ENCODE measurements around the gene ZFYVE26.
A peak's percentile ranks its signal among the peaks of the same experiment; 100 is the strongest.
"Not testable (repeated sequence)": the region's sequence is repeated elsewhere in the genome, so short reads cannot be mapped to it uniquely, and the experiment has no call there.

ZFYVE26 gene

DNA sequence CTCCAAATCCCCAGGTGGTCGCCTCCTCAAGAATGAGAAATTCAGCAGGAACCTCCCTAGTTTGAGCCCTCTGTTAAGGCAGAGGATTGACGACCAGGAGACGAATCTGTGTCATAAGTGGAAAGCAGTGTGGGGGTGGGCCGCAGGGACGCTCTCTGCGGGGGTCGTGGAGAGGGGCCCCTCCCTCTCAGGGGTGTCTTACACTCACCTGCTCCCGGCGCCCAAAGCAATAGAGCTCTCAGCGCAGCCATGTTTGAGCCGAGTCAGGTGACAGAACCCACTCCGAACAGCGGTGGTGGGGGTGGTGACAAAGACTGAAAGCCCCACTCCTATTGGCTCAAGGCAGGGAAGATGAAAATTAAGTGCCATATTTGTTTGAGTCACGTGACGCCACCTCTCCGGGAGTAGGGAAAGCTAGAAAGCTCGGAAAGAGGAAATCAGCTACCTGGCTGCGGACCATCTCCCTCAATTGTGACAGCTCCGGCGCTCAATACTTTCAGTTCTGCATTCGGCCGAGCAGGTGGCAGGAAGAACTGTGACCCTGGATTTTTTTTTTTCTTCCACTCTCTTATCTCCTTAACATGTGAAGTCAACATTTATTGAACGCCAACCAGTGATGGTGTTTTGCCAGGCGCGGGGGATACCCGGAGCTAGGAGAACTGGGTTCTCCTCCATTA is at the start of gene ZFYVE26:
TSS of gene ZFYVE26 (minus strand) at position 265 of the 677 bp plus-strand sequence. CDS start 627 bp downstream, outside the sequence.
- DNase-seq: peak; percentile 96

DNA sequence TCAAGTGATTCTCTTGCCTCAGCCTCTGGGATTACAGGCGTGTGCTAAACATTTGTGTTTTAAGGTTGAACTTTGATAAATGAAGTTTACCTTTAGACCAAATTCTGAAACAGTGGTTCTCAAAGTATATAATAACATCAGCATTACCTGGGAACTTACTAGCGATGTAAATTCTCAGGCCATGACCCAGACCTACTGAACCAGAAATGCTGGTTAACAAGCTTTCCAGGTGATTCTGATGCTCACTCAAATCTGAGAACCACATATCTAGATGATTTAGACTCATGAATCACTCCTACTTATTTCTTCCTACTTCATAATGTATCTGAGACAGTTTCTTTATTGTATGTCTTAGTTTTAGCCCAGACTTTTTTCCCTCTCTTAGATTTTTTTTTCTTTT is 46.8 kb upstream of the ZFYVE26 start:
- DNase-seq: no peak

DNA sequence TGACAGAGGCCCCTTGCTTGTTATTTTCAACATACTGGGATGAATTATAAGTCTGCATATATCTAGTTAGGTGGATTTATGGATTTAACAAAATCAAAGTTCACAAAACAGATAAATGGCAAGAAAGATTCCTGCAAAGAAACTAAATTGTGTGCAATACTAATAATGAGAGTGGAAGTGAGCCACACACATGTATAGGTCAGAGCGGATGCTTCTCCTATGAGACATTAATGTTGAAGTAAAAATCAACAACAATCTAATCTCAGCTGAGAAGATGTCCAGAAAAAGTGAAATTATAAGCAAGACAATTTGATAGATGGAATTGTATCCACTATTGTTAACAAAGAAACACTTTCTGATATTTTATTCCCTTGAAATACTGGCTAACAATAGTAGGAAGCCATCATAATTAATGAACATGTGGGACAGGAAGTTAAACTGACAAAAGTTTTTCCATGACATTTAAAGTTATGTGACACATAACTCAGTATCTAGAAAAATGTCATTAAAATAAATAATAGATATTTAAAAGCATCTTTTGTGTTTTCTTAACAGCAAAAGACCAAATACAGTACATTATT is 42.9 kb upstream of the ZFYVE26 start:
- DNase-seq: no peak

DNA sequence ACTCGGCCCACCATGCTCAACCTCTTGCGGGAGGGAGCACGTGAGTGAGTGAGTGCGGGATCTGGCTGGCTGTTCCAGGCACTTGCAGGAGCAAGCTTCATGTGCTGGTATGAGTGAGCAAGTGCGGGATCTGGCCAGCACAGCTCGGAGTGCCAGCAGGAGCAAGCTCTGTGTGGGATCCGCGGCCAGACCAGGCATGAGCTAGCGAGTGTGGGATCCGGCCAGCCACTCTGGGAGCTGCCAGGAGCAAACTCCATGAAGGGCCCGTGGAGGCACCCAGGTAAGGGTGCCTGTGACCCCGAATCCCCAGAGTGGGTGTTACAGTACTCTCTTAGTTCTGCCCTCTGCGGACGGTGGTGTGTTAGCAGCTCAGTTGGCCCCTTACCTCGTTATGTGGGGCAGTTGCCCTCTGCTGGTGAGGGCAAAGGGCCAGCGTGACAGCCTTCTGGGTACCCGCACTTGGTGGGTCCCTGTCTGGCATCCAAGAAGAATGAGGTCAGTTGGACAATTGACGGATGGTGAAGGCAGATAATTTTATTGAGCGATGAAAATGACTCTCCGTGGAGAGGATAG is 41.5 kb upstream of the ZFYVE26 start:
- DNase-seq: no peak

DNA sequence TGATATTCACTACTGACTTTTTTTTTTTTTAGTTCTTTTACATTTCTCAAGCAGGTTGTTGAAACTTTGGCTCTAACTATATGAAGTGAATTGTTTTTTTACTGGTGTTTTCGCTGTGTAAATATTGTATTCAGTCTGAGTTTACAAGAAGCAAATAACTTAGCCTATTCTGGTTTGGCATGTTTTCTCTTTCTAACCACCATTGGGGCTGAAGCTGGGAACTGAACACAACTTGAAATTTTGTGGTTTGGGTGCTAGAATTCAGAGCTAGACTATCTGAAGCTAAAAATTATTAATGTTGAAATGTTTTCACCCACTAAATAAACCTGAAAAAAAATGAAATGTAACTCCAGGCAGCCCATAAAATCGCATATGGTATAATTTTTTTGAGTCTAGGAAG is 40.4 kb upstream of the ZFYVE26 start:
- peak; percentile 57 for DNase-seq

DNA sequence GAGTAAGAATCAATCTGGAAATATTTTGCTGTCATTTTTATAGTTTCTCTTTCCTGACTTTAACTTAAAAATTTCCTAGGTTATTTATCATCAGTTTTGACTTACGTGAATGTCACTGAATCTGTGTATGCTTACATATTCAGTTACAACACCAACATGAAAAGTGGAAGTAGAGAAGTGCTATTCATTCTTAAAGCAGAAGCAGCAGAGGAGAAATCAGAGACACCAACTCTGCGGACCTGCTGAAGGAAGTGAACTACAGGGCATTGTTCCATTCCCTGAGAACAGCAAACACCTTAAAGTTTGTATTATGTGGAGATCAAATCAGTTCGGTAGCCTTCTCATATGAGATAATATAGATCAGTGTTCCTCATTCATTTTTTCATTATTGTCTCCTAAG is 37.3 kb upstream of the ZFYVE26 start:
- DNase-seq: no peak

DNA sequence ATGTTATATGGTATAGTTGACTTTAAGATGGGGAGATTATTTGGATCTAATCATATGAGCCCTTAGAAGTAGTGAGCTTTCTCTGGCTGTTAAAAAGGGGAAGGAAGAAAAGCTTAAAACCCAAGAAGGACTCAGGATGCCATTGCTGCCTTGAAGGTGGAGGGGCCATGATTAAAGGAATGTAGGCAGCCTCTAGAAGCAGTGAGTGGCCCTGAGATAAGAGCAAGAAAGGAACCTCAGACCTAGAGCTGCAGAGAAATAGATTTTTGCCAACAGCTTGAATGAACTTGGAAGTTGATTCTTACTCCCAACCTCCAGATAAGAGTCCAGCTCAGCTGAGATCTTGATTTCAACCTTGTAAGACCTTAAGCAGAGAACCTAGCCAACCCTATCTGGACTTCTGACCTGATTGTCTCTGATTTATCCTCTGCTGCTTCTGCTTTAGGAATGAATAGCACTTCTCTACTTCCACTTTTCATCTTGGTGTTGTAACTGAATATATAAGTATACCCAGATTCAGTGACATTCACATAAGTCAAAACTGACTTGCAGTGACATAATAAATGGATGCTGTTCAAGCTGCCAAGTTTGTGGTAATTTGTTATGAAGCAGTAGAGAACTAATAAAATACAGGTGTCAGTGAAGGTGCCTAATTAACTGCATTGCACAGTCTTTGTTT is 36.7 kb upstream of the ZFYVE26 start:
- no peak for DNase-seq

DNA sequence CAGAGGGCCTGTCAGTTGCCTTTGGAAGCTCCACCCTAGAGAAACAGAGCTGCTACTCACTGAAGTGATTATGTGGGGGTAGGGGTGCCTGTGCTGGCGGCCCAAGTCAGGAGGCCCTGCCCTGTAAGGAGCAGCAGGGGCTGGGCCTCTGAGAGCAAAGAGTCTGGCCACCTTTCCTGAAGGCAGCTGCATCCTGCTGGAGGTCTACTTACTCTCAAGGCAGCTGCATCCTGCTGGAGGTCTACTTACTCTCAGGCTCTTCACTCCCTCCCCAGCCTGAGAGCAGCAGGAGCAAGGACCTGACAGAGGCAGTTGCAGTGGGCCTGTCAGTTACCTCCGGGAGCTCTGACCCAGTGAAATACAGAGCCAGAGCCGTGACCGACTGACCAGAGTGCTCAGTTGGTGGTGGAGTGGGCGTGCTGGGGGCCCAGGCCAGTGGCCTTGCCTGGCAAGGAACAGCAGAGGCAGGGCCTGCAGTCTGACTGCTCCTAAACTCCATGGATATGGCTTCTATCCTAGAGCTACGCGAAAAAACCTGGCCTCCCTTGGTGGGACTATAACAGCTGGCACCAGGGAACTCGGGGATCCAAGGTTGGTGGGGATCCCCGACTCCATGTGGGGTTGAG is 35.5 kb upstream of the ZFYVE26 start:
- no peak for DNase-seq

DNA sequence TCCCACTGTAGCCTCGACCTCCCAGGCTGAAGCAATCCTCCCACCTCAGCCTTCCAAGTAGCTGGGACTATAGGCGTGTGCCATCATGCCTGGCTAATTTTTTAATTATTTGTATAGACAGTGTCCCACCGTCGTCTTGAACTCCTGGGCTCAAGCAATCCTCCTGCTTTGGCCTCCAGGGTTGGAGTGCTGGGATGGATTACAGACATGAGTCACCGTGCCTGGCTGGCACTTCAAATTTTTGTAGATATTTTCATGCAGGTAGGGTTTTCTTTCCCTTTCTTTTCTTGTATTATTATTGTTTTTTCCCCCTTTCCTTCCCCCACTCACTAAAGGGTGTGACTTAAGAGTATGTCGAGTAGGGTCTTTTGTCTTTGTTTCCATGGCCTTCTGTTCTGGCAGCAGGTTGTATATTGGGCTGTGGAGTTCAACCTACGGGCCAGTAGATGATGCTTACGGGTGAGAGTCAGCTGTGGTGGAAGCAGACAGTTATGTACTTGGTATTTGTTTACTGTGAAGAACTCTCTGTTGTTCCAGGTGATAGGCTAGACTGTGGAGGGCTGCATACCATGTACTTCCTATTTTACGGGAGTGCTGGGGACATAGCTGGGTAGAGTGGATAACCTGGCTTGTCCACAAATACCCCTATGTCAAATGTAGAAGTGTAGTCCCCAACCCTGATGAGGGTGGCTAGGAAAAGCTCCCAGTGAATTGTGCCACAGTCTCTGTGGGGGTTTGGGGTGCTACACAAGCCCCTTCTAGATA is 33.9 kb upstream of the ZFYVE26 start:
- no peak for DNase-seq

DNA sequence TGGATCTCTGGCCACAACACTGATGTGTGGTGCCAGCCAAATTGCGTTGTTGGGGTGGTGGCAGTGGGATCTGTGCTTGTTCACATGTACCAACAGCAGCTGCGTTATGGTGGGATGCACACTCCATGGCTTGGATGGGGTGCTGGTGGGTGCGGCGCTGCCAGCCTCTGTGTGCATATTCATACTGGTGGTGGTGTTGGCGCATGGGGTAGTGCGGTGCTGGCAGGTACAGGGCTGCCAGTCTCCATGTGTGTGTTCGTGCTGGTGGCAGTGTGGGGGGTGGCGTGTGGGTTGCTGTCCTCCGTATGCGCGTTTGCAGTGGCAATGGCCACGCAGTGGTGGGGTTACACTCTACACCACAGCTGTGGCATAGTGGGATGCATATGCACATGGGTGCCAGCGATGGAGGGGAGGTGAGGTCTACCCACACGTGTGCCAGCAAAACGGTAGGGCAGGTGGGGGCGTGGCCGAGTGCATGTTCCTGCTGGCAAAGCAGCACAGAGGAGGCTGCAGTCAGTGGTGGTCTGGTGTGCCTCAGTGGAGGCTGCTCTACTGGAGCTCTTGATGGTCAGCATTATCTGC is 29.7 kb upstream of the ZFYVE26 start:
- no peak for DNase-seq

DNA sequence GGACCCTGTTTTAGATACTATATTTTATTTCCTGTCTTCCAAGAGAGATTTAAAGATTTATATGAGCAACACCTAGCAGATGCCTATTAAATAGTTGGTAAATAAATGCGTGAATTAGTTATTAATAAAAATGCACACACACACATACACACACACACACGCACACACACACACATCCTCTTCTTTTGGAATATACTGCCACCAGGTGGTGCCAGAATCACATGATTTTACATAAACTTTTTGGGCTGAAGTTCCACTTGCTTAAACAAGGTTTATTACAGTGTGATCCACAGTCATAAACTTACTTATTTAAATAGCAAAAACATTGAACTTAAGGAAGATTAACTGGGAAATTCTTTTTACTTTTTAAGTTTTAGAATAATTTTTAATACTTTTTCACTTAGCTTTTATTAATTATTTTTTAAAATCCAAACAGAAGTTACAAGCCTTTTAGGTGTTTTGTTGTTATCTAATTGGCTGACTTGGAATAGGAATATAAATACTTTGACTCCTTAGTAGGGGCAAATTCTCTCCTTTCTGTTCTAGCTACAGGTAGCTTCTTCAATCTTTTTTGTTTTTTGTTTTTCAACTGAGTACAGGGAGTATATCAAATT is 20.7 kb upstream of the ZFYVE26 start:
- DNase-seq: peak; percentile 81

DNA sequence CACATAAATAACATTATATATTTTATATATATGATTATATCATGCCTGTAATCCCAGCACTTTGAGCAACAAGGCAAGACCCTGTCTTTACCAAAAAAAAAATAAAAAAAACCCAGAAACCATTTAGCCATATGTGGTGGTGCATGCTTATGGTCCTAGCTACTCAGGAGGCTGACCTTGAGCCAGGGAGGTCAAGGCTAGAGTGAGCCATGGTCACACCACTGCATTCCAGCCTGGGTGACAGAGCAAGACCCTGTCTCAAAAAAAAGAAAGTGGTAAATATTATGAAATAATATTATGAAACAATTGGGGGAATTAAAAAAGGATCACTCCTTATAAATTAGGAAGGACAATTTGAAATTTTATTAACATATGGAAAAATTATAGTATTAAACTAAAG is 19.2 kb upstream of the ZFYVE26 start:
- DNase-seq: no peak

DNA sequence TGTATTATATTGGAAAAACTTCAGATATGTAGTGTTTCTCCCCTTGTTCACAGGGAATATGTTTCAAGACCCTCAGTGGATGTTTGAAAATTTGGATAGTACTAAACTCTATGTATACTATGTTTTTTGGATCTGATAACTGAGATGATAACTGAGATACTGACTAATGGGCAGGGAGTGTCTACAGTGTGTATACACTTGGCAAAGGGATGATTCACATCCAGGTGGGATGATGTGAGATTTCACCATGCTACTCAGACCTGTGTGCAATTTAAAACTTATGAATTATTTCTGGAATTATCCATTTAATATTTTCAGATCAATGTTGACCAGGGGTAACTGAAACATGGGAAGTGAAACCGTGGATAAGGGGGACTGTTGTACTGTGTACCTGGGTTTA is 17.0 kb upstream of the ZFYVE26 start:
- DNase-seq: no peak

DNA sequence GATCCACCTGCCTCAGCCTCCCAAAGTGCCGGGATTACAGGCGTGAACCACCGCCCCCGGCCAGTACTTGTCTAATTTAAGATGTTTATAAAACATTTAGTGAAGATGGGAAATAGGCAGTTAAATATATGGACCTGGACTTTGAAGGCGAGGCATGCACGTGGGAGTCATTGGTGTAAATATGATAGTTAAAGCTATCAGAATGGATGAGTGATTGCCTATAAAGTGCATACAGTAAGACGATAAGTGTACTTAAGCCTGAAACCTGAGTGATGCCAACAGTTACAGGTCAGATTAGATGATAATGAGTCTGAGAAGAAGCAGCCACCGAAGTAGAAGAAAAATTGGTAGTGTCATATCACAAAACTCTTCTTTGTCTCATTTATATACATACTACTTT is 14.7 kb upstream of the ZFYVE26 start:
- no peak for DNase-seq

DNA sequence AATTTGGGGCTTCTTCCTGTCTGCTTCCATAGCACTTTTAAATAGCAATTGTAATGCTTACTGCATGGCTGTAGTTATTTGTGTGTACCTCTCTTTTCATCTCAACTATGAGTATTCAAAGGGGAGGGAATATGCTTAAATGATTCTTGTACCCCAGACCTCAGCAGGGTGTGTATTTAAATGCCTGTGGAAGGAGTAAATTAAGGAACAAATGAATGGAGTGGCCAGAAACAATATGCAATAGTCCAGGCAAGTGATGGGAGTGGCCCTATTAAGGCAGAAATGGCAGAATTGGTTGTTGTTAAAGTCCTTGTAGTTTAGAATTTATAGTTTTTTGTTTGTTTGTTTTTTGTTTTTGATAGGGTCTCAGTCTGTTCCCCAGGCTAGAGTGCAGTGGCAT is 4.7 kb upstream of the ZFYVE26 start:
- no peak for DNase-seq

DNA sequence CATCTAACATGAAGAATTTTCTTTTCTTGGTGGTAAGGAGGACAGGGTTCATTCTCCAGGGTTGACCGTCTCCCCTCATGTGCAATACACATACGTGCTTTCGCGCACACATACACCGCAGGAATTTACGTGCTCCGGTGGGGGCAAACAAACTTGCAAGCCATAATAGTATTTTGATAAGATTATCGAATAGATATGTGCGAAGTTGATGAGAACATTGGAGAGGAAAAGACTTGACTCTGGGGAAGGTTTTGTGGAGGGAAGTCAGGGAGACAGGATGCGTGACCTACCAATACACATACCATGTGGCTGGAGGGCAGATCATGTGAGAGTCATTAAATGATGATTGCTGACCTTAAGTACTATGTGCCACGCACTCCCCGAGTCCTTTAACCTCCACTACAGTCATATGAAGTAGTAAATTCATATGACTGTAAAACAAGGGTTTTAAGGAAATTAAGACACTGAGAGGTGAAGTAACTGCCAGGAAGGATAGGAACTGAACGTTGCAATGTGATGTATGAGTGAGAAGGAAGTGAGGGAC is 4.1 kb upstream of the ZFYVE26 start:
- DNase-seq: peak; percentile 18

DNA sequence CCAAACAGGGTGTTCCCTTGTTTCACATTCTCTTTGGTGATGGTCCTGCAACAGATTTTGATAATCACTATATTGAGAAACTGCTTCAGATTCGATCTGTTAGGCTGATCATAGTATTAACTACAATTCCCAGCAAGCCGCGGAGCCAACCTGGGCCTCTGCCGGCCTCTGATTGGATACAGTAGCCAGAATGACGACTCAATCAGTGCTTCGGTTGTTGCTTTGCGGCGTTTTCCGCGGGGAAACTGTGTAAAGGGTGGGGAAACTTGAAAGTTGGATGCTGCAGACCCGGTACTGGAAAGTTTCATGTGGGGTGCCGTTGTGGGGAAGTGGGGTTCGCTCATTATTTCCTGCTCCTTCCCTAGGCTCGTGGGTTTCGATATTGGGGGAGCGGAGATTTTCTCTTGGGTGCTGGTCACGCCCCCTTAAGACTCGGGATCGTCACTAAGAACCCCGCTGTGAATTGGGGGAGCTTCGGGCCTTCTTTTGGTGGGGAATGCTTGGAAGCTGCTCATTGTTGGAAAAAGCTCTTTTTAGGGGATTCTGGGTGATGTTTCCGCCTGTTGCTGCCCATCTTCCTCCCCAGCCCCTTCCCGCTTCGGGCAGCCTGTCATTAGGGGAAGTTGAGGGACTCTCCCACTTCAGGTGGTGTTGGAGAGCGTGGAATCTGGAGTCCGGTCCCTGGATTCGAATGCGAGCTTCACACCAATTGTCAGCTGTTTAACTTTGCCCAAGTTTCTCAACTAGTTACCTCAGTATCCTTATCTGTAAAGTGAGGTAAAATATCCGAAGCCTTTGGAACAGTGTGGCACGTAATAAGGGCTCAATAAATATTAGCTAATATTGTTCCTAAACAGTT is 3.4 kb upstream of the ZFYVE26 start, which contains the start of gene RAD51B:
TSS of gene RAD51B (plus strand) at position 217 of the 859 bp plus-strand sequence.
- DNase-seq: peak; percentile 85

DNA sequence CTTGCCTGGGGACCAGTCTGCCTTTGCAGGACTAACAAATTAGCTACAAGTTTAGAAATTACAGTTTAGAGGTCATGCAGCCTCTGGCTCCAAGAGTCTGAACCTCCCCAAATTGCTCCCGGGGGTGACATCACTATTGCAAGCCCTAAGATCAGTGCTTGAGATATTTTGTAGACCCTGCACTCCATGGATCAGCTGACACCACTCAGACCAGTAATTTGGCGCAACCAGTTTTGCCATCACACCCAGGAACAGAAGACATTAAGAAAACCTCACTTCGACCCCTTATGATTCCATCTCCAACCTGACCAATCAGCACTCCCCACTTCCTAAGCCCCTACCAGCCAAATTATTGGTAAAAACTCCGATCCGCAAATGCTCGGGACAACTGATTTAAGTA is 2.1 kb upstream of the ZFYVE26 start:
- not testable (repeated sequence) for DNase-seq

DNA sequence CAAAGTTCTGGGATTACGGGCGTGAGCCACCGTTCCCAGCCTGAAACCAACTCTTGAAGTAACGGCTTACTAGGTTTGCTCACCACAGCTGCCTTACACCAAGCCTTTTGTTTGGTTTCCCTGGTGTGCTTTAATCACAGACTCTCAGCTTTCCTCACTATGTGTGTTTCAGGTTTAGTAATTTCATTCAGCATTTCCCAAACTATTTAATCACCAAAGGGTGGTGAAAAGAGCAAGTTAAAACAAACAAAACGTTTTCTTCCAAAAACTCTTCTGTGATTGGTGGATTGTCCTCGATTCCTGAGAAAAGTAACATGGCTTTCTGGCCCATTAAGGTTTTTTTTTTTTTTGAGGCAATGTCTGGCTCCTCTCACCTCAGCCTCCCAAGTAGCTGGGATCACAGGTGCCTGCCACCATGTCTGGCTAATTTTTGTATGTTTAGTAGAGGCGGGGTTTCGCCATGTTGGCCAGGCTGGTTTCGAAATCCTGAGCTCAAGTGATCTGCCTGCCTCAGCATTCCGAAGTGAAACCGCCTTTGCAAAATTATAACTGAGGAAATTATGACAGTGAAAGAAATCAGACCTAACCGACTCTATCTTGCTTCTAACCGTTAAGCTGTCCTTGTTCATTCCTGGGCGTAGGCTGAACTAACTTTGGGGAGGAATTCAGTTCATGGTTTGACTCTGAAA is 1.5 kb upstream of the ZFYVE26 start:
- DNase-seq: no peak

Data from fibroblast of upper back skin (primary cell).